ENCODE measurements around the gene YTHDF1. TPM values are rescaled to one million over a fixed set of nuclear protein-coding genes. Genes with fewer than 3 reads are reported as not detected.

YTHDF1 gene
- total RNA-seq, 1 donor from 2014 or later = 62.1 TPM

GRCh38 chr20:63244468-63244867 lies 28.5 kb upstream of the YTHDF1 start:
- H3K27me3 Mint-ChIP-seq (ENCODE audit: unreplicated experiment) = peaks cover 13% of the 10 kb centered on the region
- no peaks in the 10 kb centered on the region for H3K4me1 Mint-ChIP-seq (ENCODE audit: unreplicated experiment)

GRCh38 chr20:63243604-63244247 lies 27.8 kb upstream of the YTHDF1 start:
- TF ChIP-seq CTCF (IDR thresholded peaks at IDR 0.05; ENCODE audit: unreplicated experiment) = no peak
- Mint-ChIP-seq H3K27me3 (ENCODE audit: unreplicated experiment) (peaks cover 8% of the 10 kb centered on the region), H3K9me3 (ENCODE audit: unreplicated experiment) (no peaks in the 10 kb centered on the region), H3K4me3 (ENCODE audit: unreplicated experiment) (no peak overlapping the region), H3K4me1 (ENCODE audit: unreplicated experiment) (no peaks in the 10 kb centered on the region), H3K27ac (ENCODE audit: unreplicated experiment) (no peak overlapping the region), H3K36me3 (ENCODE audit: low read depth, unreplicated experiment) (no peaks in the 10 kb centered on the region)
- no peak for DNase-seq (ENCODE audit: low spot score)

More at GRCh38 chr20:63244468-63244867, 28.5 kb upstream of the YTHDF1 start:
- H3K36me3 Mint-ChIP-seq (ENCODE audit: low read depth, unreplicated experiment) = no peaks in the 10 kb centered on the region
- no peak for DNase-seq (ENCODE audit: low spot score)
- no peak for TF ChIP-seq CTCF (IDR thresholded peaks at IDR 0.05; ENCODE audit: unreplicated experiment)
- H3K9me3 Mint-ChIP-seq (ENCODE audit: unreplicated experiment) = no peaks in the 10 kb centered on the region
- no peak overlapping the region for H3K4me3 Mint-ChIP-seq (ENCODE audit: unreplicated experiment)
- no peak overlapping the region for H3K27ac Mint-ChIP-seq (ENCODE audit: unreplicated experiment)

- Mint-ChIP-seq H3K27ac (ENCODE audit: unreplicated experiment) (no peak overlapping the region), H3K4me1 (ENCODE audit: unreplicated experiment) (no peaks in the 10 kb centered on the region), H3K4me3 (ENCODE audit: unreplicated experiment) (no peak overlapping the region), H3K9me3 (ENCODE audit: unreplicated experiment) (no peaks in the 10 kb centered on the region), H3K27me3 (ENCODE audit: unreplicated experiment) (peaks cover 6% of the 10 kb centered on the region), H3K36me3 (ENCODE audit: low read depth, unreplicated experiment) (no peaks in the 10 kb centered on the region)
- TF ChIP-seq CTCF (IDR thresholded peaks at IDR 0.05; ENCODE audit: unreplicated experiment) = no peak
- DNase-seq (ENCODE audit: low spot score) = no peak
These were observed 26.8 kb upstream of the YTHDF1 start for GRCh38 chr20:63242736-63243135.

- peaks cover 6% of the 10 kb centered on the region for H3K27me3 Mint-ChIP-seq (ENCODE audit: unreplicated experiment)
- DNase-seq (ENCODE audit: low spot score) = no peak
- H3K36me3 Mint-ChIP-seq (ENCODE audit: low read depth, unreplicated experiment) = no peaks in the 10 kb centered on the region
These were observed 25.3 kb upstream of the YTHDF1 start for GRCh38 chr20:63241272-63241671.

More at GRCh38 chr20:63241272-63241671, 25.3 kb upstream of the YTHDF1 start:
- H3K4me1 Mint-ChIP-seq (ENCODE audit: unreplicated experiment) = no peaks in the 10 kb centered on the region
- H3K27ac Mint-ChIP-seq (ENCODE audit: unreplicated experiment) = no peak overlapping the region
- no peaks in the 10 kb centered on the region for H3K9me3 Mint-ChIP-seq (ENCODE audit: unreplicated experiment)
- no peak for TF ChIP-seq CTCF (IDR thresholded peaks at IDR 0.05; ENCODE audit: unreplicated experiment)
- no peak overlapping the region for H3K4me3 Mint-ChIP-seq (ENCODE audit: unreplicated experiment)
